Ramos (cell line): ENCODE results near the gene JMJD1C.
"Not testable (repeated sequence)": the region's sequence is repeated elsewhere in the genome, so short reads cannot be mapped to it uniquely, and the experiment has no call there.

ENCODE experiments used
- in situ Hi-C: fragments of 300-500 bp; cut with MboI; formaldehyde crosslinking; loops from one replicate; pipeline ENCODE4 v1.14.3; 2022; ENCODE audit warnings: low sequenced_read_pairs; ENCODE audit not compliant: unreplicated experiment

The JMJD1C gene

DNA sequence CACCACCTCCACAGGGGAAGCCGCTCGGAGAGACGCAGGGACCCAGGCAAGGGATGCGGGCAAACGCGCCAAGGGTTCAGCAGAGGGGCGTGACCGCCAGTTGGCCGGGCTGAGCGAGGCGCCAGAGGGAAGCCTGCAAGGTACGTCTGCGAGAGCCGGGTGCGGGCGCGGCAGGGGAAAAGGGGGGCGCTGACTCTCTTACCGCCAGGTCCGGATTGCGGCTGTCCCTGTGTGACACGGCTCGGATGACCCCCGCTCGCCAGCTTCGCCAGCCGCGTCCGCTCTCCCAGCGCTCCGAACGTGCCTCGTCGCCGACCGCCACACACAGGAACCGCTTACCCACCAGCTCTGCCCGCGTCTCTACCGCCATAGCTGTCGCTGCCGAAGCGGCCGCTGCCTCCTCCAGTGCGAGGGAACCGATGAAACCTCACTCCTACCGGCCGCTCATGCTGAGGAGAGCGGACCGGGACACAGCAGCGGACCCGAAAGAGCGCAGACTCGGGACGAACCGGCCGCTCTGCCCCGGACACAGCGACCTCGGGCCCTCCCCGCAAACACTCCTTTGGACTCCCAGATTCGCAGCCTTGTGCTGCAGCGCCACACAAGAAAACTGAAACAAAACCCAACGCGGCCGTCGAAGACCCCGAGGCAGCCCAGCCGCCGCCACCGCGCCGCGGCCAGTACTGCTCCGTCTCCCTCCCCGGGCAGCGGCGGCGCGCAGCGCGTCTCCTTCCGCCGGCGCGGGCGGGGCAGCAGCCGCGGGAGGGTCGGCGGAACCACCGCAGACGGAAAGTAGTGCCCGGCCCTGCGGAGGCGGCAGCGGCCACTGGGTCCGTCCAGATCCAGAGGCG is at the start of gene JMJD1C:
Gene JMJD1C, minus strand, starts transcription at position 685 of the 851 bp plus-strand sequence. Its CDS starts 315 bp downstream, at position 370.
- in situ Hi-C loops: no loop called here

DNA sequence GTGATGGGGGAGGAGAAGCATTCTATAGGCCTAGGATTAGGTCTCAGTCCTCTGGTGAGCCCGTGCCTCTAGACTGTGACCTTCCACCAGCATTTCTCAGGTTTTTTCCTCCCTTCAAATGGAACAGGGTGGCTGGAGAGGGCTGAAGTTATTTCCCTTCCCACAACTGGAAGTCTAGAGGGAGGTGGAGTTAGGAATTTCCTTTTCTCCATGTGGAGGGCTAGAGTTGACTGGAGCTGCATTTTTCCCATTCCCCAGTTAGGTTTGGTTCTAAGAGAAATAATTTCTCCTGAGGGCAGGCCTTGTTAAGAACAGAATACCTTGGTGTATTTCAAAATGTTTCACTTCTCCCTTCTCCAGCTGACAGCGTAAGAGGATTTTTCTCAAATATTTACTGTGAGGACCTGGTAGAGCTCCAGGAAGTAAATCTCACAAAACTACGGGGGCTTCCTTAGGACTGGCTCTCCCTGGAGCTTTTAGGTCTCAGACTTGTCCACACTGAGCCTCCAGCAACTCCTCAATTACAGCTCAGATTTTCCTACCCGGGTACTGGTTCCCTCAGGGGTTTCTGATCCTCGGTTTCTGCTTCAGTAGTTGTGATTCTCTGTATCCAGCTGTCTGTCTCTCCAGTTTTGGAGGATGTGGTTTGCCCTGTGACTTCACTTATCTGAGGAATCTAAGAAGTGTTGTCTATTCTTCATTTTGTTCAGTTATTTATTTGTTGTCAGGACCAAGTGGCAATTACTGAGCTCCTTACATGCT is 49.4 kb upstream of the JMJD1C start:
- in situ Hi-C loops: no loop called here

DNA sequence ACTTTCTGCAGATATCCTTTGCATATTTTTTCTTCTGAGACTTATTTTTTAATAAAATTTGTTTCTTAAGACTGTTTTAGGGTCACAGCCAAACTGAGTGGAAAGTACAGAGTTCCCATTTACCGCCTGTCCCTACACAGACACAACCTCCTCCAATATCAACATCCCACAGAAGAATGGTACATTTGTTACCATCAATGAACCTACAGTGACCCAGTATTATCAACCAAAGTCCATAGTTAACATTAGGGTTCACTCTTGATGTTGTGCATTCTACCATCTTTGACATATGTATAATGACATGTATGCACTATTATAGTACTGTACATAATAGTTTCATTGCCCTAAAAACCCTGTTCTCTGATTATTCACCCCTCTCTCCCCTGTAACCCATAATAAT is 40.8 kb upstream of the JMJD1C start:
- in situ Hi-C loops: no loop called here

DNA sequence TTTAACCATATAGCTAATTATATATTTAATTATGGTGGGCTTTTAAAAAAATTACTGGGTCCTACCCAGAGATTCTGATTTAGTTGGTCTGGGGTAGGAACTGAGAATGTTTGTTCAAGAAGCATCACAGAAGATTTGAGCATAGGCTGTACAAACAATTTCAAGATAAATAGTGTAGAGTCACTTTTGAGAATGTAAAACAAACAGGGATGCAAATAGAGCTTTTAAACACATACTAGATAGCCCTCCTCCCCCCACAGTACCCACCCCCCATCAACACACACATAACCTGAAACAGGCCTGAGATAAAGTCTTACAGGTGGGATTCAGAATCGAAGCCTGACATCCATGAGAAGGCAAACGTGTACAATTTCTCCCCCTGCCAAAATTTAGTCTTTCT is 39.8 kb upstream of the JMJD1C start:
- in situ Hi-C loops: no loop called here

DNA sequence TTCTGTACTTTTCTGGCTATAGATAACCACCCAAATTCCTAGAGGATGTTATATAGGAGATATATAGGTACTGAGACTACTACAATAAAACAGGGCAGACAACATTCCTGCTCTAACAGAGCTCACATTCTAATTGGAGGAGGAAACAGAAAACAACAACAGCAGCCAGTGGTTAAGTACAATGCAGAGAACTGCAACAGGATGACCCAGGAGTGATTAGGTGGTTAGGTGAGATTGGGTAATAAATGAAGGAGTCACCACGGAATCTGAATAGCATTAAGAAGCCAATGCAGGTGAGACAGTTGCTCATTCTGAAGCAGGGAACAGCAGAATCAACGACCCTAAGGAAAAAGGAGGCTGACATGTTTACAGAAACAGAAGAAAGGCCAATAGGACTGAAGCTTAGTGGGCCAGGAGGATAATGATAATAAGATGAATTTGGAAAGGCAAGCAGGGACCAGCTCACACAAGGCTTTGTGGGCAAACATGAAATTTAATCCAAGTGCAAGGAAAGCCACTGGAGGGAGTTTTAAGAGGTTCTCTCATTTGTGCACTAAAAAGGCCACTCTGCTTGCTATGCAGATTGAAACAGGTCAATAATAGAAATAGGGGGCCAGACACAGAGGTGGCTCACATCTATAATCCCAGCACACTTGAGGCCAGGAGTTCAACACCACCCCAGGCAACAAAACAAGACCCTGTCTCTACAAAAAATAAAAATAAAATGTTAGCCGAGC is 38.5 kb upstream of the JMJD1C start:
- in situ Hi-C loops: no loop called here

DNA sequence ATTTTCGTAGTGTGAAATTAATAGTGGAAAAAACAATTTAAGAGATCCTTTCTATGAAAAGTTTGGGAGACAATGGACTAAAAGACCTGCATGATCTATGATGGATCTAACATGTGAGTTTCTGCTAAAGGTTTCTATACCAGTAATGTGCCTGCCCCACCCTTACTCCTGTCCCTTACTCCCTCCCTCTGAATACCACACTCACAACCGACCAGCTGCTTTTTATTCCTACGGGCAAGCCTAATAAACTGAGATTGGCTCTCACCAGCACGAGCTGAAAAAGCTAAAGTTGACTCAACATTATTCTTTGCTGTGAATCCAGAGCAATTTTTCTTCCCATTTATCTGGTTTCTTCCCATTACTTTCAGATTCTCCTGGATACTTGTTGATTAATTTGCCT is 37.6 kb upstream of the JMJD1C start:
- in situ Hi-C loops: no loop called here

DNA sequence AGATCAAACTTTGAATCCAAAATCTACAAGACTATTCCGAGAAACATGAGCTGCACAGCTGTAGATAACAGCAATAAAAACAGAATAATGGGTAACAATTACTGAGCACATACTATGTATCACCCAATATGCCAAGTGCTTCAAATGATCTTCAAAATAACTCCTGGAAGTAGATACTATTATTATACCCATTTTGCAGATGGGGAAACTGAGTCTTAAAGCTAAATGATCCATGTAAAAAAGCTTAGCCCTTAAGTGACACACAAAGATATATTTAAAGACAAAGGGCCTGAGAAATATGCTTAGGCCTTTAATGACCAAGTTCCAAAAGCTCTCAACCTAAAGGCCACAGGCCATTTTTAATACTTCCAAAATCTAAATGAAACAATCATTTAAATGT is 37.1 kb upstream of the JMJD1C start:
- in situ Hi-C loops: no loop called here

GRCh38 chr10:63501954-63502353 is 36.2 kb upstream of the JMJD1C start:
- in situ Hi-C loops: no loop called here

GRCh38 chr10:63500551-63500950 is 34.8 kb upstream of the JMJD1C start:
- in situ Hi-C loops: not testable (repeated sequence)

- in situ Hi-C loops: no loop called here
Observed at GRCh38 chr10:63498665-63499064, 32.9 kb upstream of the JMJD1C start.

DNA sequence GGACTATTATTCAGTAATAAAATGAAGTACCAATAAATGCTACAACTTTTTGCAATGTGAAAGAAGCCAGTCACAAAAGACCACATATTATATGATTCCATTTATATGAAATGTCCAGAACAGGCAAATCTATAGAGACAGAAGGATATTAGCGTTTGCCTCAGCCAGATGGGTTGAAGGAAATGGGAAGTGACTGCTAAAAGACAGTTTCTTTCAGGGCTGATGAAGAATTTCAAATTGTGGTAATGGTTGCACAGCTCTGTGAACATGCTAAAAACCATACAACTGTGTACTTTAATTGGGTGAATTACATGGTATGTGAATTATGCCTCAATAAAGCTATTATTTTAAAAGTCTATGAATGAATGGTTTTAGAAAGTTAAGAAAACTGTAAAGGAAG is 31.5 kb upstream of the JMJD1C start:
- in situ Hi-C loops: no loop called here

GRCh38 chr10:63496561-63496960 is 30.8 kb upstream of the JMJD1C start:
- in situ Hi-C loops: no loop called here

DNA sequence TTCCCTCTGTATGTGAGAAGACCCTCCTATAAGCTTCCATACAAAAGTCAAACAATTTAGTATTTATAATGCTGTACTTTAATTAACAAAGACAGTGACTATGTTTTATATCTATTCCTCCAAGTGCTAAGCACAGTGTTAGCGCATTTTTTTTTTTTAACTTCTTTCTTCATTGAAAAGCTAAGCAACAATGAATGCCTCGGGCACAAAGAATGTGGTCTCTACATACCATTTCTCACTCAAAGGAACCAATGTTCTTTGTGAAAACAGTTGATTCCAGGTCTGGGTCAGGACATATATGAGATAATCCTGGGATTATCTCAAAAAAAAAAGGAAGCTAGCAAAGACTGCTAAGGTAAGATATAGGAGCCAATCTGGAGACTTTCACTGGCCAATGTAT is 29.2 kb upstream of the JMJD1C start:
- in situ Hi-C loops: no loop called here

- in situ Hi-C loops: no loop called here
Observed at GRCh38 chr10:63493004-63493403, 27.2 kb upstream of the JMJD1C start.

- in situ Hi-C loops: not testable (repeated sequence)
Observed at GRCh38 chr10:63492317-63492690, 26.5 kb upstream of the JMJD1C start.

GRCh38 chr10:63491588-63492316 is 26.0 kb upstream of the JMJD1C start:
- in situ Hi-C loops: no loop called here

GRCh38 chr10:63489838-63490237 is 24.1 kb upstream of the JMJD1C start:
- in situ Hi-C loops: no loop called here

GRCh38 chr10:63487990-63488389 is 22.2 kb upstream of the JMJD1C start:
- in situ Hi-C loops: no loop called here

GRCh38 chr10:63483983-63484382 is 18.2 kb upstream of the JMJD1C start:
- in situ Hi-C loops: no loop called here

DNA sequence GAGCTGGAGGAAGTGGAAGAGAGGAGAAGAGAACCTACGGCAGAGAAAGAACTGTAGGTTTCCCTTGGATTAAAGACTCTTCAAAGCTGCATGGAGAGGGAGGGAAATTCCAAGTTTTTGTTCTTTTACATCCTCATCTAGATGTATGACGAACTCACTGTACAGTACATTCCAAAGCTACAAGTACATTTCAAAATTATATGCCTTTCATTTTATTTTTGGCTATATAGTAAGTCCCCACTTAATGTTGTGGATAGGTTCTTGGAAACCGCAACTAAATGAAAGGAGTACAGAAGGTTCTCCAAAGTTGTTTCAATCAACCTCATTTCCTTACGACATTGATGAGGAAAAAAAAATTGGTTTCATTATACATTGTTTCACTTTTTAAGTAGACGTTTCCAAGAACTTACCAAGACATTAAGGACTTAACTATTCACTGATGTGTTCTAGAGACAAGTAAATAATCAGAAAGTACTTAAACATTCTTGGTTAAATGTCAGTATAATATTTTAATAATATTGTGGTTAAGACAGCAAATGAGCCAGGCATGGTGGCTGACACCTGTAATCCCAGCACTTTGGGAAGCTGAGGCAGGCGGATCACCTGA is 16.1 kb upstream of the JMJD1C start:
- in situ Hi-C loops: no loop called here
